Heart left ventricle (tissue), 16 donors: ENCODE measurements around the gene ARHGAP26. TPM values are rescaled to one million over a fixed set of nuclear protein-coding genes. Genes with fewer than 3 reads are reported as not detected.

Experiments
- ATAC-seq, 4 donors: fragments of 200-7000 bp; cut with Tn5 transposase; one replicate each; pipeline ENCODE4 v1.9.1; 2020 to 2022; ENCODE audit warnings: moderate library complexity in 4 of 4, mild to moderate bottlenecking in 3 of 4, moderate number of reproducible peaks in 1 of 4
- DNase-seq, 5 donors: peaks; one replicate each; pipeline ENCODE4 v3.0.0-alpha.2; 2020
- H3K27ac ChIP-seq, 12 donors: fragments of 200-600 bp; sonication (generic) in 4 of 12; one replicate each; pipeline versions ENCODE4 v1.5.0 to v1.8.0; 2016 to 2022; ENCODE audit warnings: mild to moderate bottlenecking in 2 of 12
- H3K27me3 ChIP-seq, 9 donors: fragments of 200-600 bp; sonication (generic) in 2 of 9; one replicate each; pipeline versions ENCODE4 v1.5.1 to v1.8.0; 2016 to 2022; ENCODE audit warnings: mild to moderate bottlenecking in 3 of 9
- H3K36me3 ChIP-seq, 9 donors: fragments of 200-600 bp; sonication (generic) in 2 of 9; one replicate each; pipeline versions ENCODE4 v1.5.0 to v1.8.0; 2018 to 2022; ENCODE audit warnings: mild to moderate bottlenecking in 2 of 9
- H3K4me1 ChIP-seq, 12 donors: fragments of 200-600 bp; sonication (generic) in 4 of 12; one replicate each; pipeline versions ENCODE4 v1.5.0 to v1.8.0; 2016 to 2022; ENCODE audit warnings: mild to moderate bottlenecking in 3 of 12
- H3K4me3 ChIP-seq, 12 donors: fragments of 200-600 bp; sonication (generic) in 4 of 12; one replicate each; pipeline versions ENCODE4 v1.5.0 to v1.8.0; 2017 to 2022; ENCODE audit warnings: mild to moderate bottlenecking in 9 of 12, moderate library complexity in 4 of 12
- H3K9me3 ChIP-seq, 12 donors: fragments of 200-600 bp; sonication (generic) in 4 of 12; one replicate each; pipeline versions ENCODE4 v1.5.0 to v1.8.0; 2016 to 2022; ENCODE audit warnings: mild to moderate bottlenecking in 1 of 12
- POLR2A ChIP-seq, 2 donors: fragments of 450-650 bp; IDR thresholded peaks; one replicate each; pipeline ENCODE4 v1.6.1; 2017; ENCODE audit warnings: antibody characterized with exemption in 2 of 2, mild to moderate bottlenecking in 2 of 2, moderate library complexity in 2 of 2
- WGBS, 4 donors: extraction: QIAGEN DNeasy Blood & Tissue Kit in 2 of 4; methylation state at CpG; one replicate each; pipeline versions ENCODE4 v1.1.5 to v1.1.7; 2013 to 2018; 5-methylcytosine and 5-hydroxymethylcytosine counted together
- intact Hi-C, 10 donors: fragments of 100-400 bp; cut with DNase I; formaldehyde crosslinking; loops; one replicate each; pipeline versions ENCODE4 v1.11.1 to v1.14.2; 2022
- polyA plus RNA-seq, 2 donors: library from polyadenylated mRNA; stranded (reverse); fragments of 200-250 nt; gene quantifications; one replicate each; pipeline ENCODE4 v1.2.3, GENCODE V29; 2013
- total RNA-seq, 9 donors: library from RNA; depleted of rRNA in 2 of 9; stranded (reverse); fragments of >200 nt in 2 of 9; fragmentation: NEBNext Ultra II Directional in 3 of 9; extraction: Animal tissue kit (Norgen Biotek cat#: 25700) in 3 of 9; gene quantifications; one replicate each; pipeline versions ENCODE4 v1.1.0 to v1.2.4, GENCODE V29; 2016 to 2023
- TF ChIP-seq, protein P1 (sequence below), 12 donors: fragments of 200-600 bp; sonication (generic) in 4 of 12; IDR thresholded peaks; one replicate each; pipeline versions ENCODE4 v1.5.0 to v1.8.0; 2018 to 2022; ENCODE audit warnings: antibody characterized with exemption in 12 of 12, mild to moderate bottlenecking in 5 of 12
- donor health status: ischemic (EF 13 %, LVEDD 7.1; RV severe dilation, severe dysfunction).
- donor health status: healthy with polysubstance abuse.
- donor health status: DM: no; HTN: yes; CAD: no.
- donor health status: DM: no; HTN: no; CAD: no.
- donor health status: ischemic (EF 25% LVEDD 6.9; RV normal size, moderate dysfunction).
- donor health status: ischemic (EF 25% LVEDD 5.7; RV mildly dilated, moderate dysfunction).
- donor health status: healthy.
- donor health status: DM: yes; HTN: yes; CAD: no.
- donor health status: ischemic (EF 35%, LVEDD 5.7; RV mildly dilated, moderate dysfunction).
- donor health status: nonischemic (EF 11% LVEDD 7.7; RV severe dilation, severe dysfunction).
- donor health status: DM: yes; HTN: yes; CAD: no.
- donor health status: PGD.
- donor health status: ischemic (EF 29% LVEDD 5.4; RV normal size, mild dysfunction).
- donor health status: nonischemic (EF 23%, LVEDD 6.1; RV moderate dilation, normal function).

ARHGAP26 gene
- total and polyA plus RNA-seq, 11 donors: 11.9 to 52.1 (median 33.7) TPM

DNA sequence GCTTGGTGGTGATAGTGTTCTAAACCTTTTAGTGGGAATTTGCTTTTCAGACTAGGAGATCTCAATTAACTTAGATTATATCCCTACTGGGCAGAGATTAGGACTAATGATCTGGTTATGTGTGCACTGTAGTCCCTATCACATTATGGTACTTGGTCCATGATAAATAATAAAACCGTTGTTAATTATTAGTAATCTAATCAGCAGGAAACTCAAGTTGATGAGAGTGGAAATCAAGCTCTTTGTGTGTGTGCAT, 262.3 kb downstream of the ARHGAP26 start:
- Histone ChIP-seq H3K27me3 (no peaks in the 10 kb centered on the region), H3K4me1 (peaks cover 0 to 21% (median 0%) of the 10 kb centered on the region in 12 donors), H3K36me3 (peaks cover 0 to 14% (median under 1%) of the 10 kb centered on the region in 9 donors), H3K27ac (no peak overlapping the region), H3K9me3 (no peaks in the 10 kb centered on the region), H3K4me3 (no peak overlapping the region)
- DNase-seq: no peak
- TF ChIP-seq, protein P1, sequence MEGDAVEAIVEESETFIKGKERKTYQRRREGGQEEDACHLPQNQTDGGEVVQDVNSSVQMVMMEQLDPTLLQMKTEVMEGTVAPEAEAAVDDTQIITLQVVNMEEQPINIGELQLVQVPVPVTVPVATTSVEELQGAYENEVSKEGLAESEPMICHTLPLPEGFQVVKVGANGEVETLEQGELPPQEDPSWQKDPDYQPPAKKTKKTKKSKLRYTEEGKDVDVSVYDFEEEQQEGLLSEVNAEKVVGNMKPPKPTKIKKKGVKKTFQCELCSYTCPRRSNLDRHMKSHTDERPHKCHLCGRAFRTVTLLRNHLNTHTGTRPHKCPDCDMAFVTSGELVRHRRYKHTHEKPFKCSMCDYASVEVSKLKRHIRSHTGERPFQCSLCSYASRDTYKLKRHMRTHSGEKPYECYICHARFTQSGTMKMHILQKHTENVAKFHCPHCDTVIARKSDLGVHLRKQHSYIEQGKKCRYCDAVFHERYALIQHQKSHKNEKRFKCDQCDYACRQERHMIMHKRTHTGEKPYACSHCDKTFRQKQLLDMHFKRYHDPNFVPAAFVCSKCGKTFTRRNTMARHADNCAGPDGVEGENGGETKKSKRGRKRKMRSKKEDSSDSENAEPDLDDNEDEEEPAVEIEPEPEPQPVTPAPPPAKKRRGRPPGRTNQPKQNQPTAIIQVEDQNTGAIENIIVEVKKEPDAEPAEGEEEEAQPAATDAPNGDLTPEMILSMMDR (IDR thresholded peaks at IDR 0.05): no peak
- TF ChIP-seq POLR2A (IDR thresholded peaks at IDR 0.05): no peak
- WGBS, 4 donors: 52 to 73% (median 58%) methylated on average over 1 of the region's 1 CpG
- no peak for ATAC-seq
- intact Hi-C loops: loop anchor here in 1 of 10 donors (10.0 kb wide), 1 partner anchor 172 kb away; no protein-coding TSS in a partner anchor

DNA sequence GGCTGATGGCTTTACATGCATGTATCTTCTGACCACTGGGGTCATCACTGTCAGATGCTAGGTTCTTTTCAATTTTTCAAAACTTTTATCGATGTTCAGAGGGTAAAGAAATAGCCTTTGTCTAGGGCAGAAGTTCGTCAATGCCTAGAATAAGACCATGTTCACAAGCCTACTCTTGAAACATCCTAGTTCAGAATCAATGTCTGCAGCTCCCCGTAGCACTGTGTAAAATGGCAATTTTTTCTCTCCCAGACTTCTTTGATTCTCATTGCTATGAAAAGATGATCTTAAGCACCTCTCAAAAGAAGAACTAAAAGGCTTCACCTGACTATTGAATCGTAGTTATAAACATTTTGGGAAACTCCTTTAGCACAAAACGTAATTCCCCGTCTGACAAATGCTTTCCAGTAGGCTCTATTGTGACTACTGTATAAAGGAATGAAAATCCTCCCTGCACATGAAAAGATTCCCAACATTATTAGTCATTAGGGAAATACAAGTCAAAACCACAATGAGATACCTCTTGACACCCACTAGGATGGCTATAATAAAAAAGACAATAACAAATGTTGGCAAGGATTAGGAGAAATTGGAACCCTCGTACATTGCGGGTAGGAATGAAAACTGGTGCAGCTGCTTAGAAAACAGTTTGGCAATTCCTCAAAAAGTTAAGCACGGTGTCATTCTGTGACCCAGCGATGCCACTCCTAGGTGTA, 263.5 kb downstream of the ARHGAP26 start:
- H3K27ac ChIP-seq: no peak overlapping the region
- 76 to 84% (median 79%) methylated on average over 10 of the region's 10 CpGs for WGBS, 4 donors

DNA sequence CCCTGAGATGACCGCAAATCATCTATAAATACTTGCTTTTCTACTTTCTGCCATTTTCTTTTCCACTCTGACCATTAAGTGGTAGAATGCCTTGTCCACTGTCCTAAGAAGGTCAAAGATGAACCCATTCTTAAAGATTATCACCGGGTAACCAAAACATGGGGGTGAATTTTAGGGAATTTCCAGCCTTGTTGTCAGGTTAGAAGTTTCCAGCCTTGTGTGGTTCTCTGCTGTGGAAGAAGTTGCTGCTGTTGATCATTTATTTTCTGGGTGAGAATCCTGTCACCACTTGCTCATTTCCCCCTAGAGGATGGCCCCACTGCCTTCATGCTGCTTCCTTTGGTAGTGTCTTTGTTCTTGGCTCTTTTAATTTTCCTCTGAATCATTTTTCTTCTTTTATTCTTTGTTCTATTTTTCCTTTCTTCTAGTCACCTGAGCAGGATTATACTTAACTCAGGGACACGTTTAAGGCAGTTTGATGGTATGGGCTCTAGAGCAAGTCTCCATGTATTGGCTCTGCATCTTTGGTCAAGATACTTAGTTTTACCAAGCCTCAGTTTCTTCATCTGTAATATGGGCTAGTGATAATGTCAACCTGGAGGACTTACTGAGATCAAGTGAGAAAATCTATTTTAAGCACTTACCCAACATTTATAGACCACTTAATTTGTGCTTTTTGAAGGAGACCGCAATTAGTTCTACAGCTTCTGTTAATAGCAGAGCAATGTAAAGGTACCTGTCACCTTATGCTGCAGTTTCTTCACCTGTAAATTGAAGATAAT, 266.2 kb downstream of the ARHGAP26 start:
- H3K36me3 ChIP-seq: peaks cover 0 to 25% (median 4%) of the 10 kb centered on the region in 9 donors
- DNase-seq (no peak), ATAC-seq (no peak)
- H3K27me3 ChIP-seq: no peaks in the 10 kb centered on the region
- TF ChIP-seq, protein P1 (IDR thresholded peaks at IDR 0.05): no peak
- no peak for TF ChIP-seq POLR2A (IDR thresholded peaks at IDR 0.05)
- no peak overlapping the region for H3K4me3 ChIP-seq
- 94 to 97% (median 95%) methylated on average over 4 of the region's 4 CpGs for WGBS, 4 donors
- no peak overlapping the region for H3K27ac ChIP-seq
- intact Hi-C loops: loop anchor here in 1 of 10 donors (10.0 kb wide), 1 partner anchor 168 kb away; no protein-coding TSS in a partner anchor
- H3K9me3 ChIP-seq: no peaks in the 10 kb centered on the region
- H3K4me1 ChIP-seq: peaks cover 0 to 14% (median under 1%) of the 10 kb centered on the region in 12 donors

More for the DNA sequence above, 263.5 kb downstream of the ARHGAP26 start:
- TF ChIP-seq POLR2A (IDR thresholded peaks at IDR 0.05): no peak
- TF ChIP-seq, protein P1 (IDR thresholded peaks at IDR 0.05): no peak
- intact Hi-C loops: loop anchor here in 1 of 10 donors (10.0 kb wide), 1 partner anchor 171 kb away; no protein-coding TSS in a partner anchor
- Histone ChIP-seq H3K4me1 (peaks cover 0 to 21% (median 0%) of the 10 kb centered on the region in 12 donors), H3K27me3 (no peaks in the 10 kb centered on the region), H3K9me3 (no peaks in the 10 kb centered on the region), H3K4me3 (no peak overlapping the region), H3K36me3 (peaks cover 0 to 18% (median 4%) of the 10 kb centered on the region in 9 donors)
- ATAC-seq (no peak), DNase-seq (no peak)

DNA sequence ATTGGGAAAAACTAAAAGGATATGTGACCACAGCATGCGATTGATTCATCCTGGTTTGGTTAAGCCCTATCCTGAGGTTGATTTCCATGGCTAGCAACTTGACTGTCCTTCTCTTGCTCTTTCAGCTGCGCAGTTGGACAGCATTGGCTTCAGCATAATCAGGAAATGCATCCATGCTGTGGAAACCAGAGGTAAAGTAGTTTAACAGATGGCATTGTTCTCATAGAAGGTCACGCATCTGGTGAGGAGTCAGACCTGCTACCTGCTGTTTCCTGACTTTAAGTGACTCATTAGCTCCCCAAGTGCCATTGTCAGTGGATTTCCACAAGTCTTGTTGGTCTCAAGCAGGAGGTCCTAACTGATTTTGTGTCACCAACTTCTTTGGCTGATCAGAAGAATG, 266.9 kb downstream of the ARHGAP26 start:
- WGBS, 4 donors: 66 to 91% (median 73%) methylated on average over 3 of the region's 3 CpGs

More for the DNA sequence above, 266.9 kb downstream of the ARHGAP26 start:
- no peak for TF ChIP-seq POLR2A (IDR thresholded peaks at IDR 0.05)
- H3K4me3 ChIP-seq: no peak overlapping the region
- peak overlapping the region in 1 of 12 donors; percentile 24 for H3K27ac ChIP-seq
- peaks cover 0 to 21% (median 7%) of the 10 kb centered on the region in 12 donors for H3K4me1 ChIP-seq
- peak in 3 of 4 donors; percentile 37 to 87 (median 43) for ATAC-seq
- no peaks in the 10 kb centered on the region for H3K9me3 ChIP-seq
- intact Hi-C loops: loop anchor here in 1 of 10 donors (10.0 kb wide), 1 partner anchor 168 kb away; no protein-coding TSS in a partner anchor
- no peaks in the 10 kb centered on the region for H3K27me3 ChIP-seq
- DNase-seq: no peak
- peaks cover 0 to 32% (median 4%) of the 10 kb centered on the region in 9 donors for H3K36me3 ChIP-seq
